Measurements from ENCODE around the gene SPEF2.

Gene SPEF2

GRCh38 chr5:35617435-35618303, at the start of gene SPEF2:
Gene SPEF2 (plus strand): TSS chr5:35617863. CDS start chr5:35617998, 135 bp downstream.
- FAIRE-seq = peak; percentile 99

GRCh38 chr5:35575578-35575977, 42.1 kb upstream of the SPEF2 start:
- FAIRE-seq (no peak), DNase-seq (ENCODE audit: insufficient read length, low spot score) (no peak)

More at GRCh38 chr5:35617435-35618303, at the start of gene SPEF2:
- peak; percentile 96 for DNase-seq (ENCODE audit: insufficient read length, low spot score)

- no peak for FAIRE-seq
- no peak for DNase-seq (ENCODE audit: insufficient read length, low spot score)
Measured at GRCh38 chr5:35587419-35587818, 30.2 kb upstream of the SPEF2 start.

- FAIRE-seq (no peak), DNase-seq (ENCODE audit: insufficient read length, low spot score) (no peak)
Measured at GRCh38 chr5:35593338-35593737, 24.3 kb upstream of the SPEF2 start.

- DNase-seq (ENCODE audit: insufficient read length, low spot score) (no peak), FAIRE-seq (peak; percentile 4)
Measured at GRCh38 chr5:35598707-35599370, 18.8 kb upstream of the SPEF2 start.

- FAIRE-seq (no peak), DNase-seq (ENCODE audit: insufficient read length, low spot score) (no peak)
Measured at GRCh38 chr5:35600591-35600990, 17.1 kb upstream of the SPEF2 start.

- DNase-seq (ENCODE audit: insufficient read length, low spot score) (no peak), FAIRE-seq (peak; percentile 75)
Measured at GRCh38 chr5:35608881-35609779, 8.5 kb upstream of the SPEF2 start.

GRCh38 chr5:35617060-35617434, 616 bp upstream of the SPEF2 start:
- DNase-seq (ENCODE audit: insufficient read length, low spot score) (no peak), FAIRE-seq (no peak)

- FAIRE-seq (no peak), DNase-seq (ENCODE audit: insufficient read length, low spot score) (peak; percentile 35)
Measured at GRCh38 chr5:35618304-35618636, 607 bp downstream of the SPEF2 start.

- FAIRE-seq = no peak
- no peak for DNase-seq (ENCODE audit: insufficient read length, low spot score)
Measured at GRCh38 chr5:35618781-35619180, 1.1 kb downstream of the SPEF2 start.

GRCh38 chr5:35622974-35623373, 5.3 kb downstream of the SPEF2 start:
- FAIRE-seq = no peak

GRCh38 chr5:35623991-35624390, 6.3 kb downstream of the SPEF2 start:
- FAIRE-seq (no peak), DNase-seq (ENCODE audit: insufficient read length, low spot score) (no peak)

More at GRCh38 chr5:35622974-35623373, 5.3 kb downstream of the SPEF2 start:
- no peak for DNase-seq (ENCODE audit: insufficient read length, low spot score)

GRCh38 chr5:35626108-35626507, 8.4 kb downstream of the SPEF2 start:
- FAIRE-seq (no peak), DNase-seq (ENCODE audit: insufficient read length, low spot score) (no peak)

GRCh38 chr5:35626553-35626952, 8.9 kb downstream of the SPEF2 start:
- no peak for DNase-seq (ENCODE audit: insufficient read length, low spot score)
- no peak for FAIRE-seq

GRCh38 chr5:35634326-35634725, 16.7 kb downstream of the SPEF2 start:
- no peak for DNase-seq (ENCODE audit: insufficient read length, low spot score)
- FAIRE-seq = no peak

- no peak for DNase-seq (ENCODE audit: insufficient read length, low spot score)
- no peak for FAIRE-seq
Measured at GRCh38 chr5:35640623-35641022, 23.0 kb downstream of the SPEF2 start.

GRCh38 chr5:35644543-35644942, 26.9 kb downstream of the SPEF2 start:
- DNase-seq (ENCODE audit: insufficient read length, low spot score) (no peak), FAIRE-seq (peak; percentile 57)

- DNase-seq (ENCODE audit: insufficient read length, low spot score) (no peak), FAIRE-seq (no peak)
Measured at GRCh38 chr5:35647128-35647527, 29.5 kb downstream of the SPEF2 start.

GRCh38 chr5:35647712-35648111, 30.0 kb downstream of the SPEF2 start:
- DNase-seq (ENCODE audit: insufficient read length, low spot score) (no peak), FAIRE-seq (no peak)

GRCh38 chr5:35651002-35651756, 33.5 kb downstream of the SPEF2 start:
- DNase-seq (ENCODE audit: insufficient read length, low spot score) (peak; percentile 72), FAIRE-seq (peak; percentile 63)

Measured in HTR-8/SVneo (cell line).